Endothelial cell of umbilical vein (primary cell): ENCODE results near the gene VIM. TPM values are rescaled to one million over a fixed set of nuclear protein-coding genes. Genes with fewer than 3 reads are reported as not detected.

Source experiments
- BruUV-seq: library from RNA; stranded (reverse); fragments of 400-500 nt; replicated peaks from 2 replicates; lab custom pipeline; 2021; lab: Mats Ljungman, UMichigan
- CTCF ChIA-PET: fragments of 300-600, 350-600 bp; sonication (Branson Sonifier 250); formaldehyde crosslinking; loops from one replicate; lab custom pipeline; 2021; ENCODE audit warnings: antibody characterized with exemption, inconsistent platforms; lab: Charles Lee
- POLR2A ChIA-PET: fragments of 300-600, 350-600 bp; sonication (Branson Sonifier 250); formaldehyde crosslinking; loops from one replicate; lab custom pipeline; 2021; ENCODE audit warnings: antibody characterized with exemption, inconsistent platforms; lab: Charles Lee
- DNase-seq: peaks from one replicate; pipeline ENCODE4 v3.0.0-alpha.2; 2011; ENCODE audit warnings: low read depth, low spot score
- FAIRE-seq: peaks from 2 replicates; lab custom pipeline; 2011; peaks lifted over from hg19 to GRCh38; lab: Jason Lieb, UNC
- H2AFZ ChIP-seq: 2 replicates; pipeline ENCODE4 v1.6.0; 2012; ENCODE audit warnings: low read depth, low read length, control low read depth, inconsistent platforms
- H3K27ac ChIP-seq: 2 replicates; pipeline ENCODE4 v1.5.1; 2011; ENCODE audit warnings: low read depth, mild to moderate bottlenecking, control low read depth, low read length, moderate library complexity; ENCODE audit not compliant: insufficient read depth
- H3K27me3 ChIP-seq, 2 experiments: 2 replicates each; pipeline versions ENCODE4 v1.6.0 to v1.6.1; 2011; ENCODE audit warnings: low read length in 2 of 2, mixed read lengths in 1 of 2; ENCODE audit not compliant: control insufficient read depth in 2 of 2, insufficient read depth in 2 of 2
- H3K36me3 ChIP-seq, 2 experiments: 2 replicates in 1 of 2; 3 replicates in 1 of 2; pipeline ENCODE4 v1.5.1; 2011; ENCODE audit warnings: low read length in 2 of 2, mild to moderate bottlenecking in 1 of 2, moderate library complexity in 1 of 2; ENCODE audit not compliant: control insufficient read depth in 2 of 2, insufficient read depth in 2 of 2; ENCODE audit errors: extremely low read depth in 1 of 2
- H3K4me1 ChIP-seq: 3 replicates; pipeline ENCODE4 v1.5.1; 2011; ENCODE audit warnings: mild to moderate bottlenecking, low read length; ENCODE audit not compliant: control insufficient read depth, insufficient read depth; ENCODE audit errors: extremely low read depth
- H3K4me2 ChIP-seq: 2 replicates; pipeline ENCODE4 v1.6.1; 2011; ENCODE audit warnings: low read length, control low read depth, mixed read lengths; ENCODE audit not compliant: insufficient read depth
- H3K4me3 ChIP-seq, 3 experiments: fragments of 200-600 bp in 1 of 3; sonication (generic), shearing (Covaris generic) in 1 of 3; replicated peaks in 1 of 3; 2 replicates each; pipeline ENCODE4 v1.5.1; 2011 to 2016; ENCODE audit warnings: control low read depth in 3 of 3, low read length in 3 of 3, mild to moderate bottlenecking in 2 of 3, inconsistent platforms in 1 of 3, low read depth in 1 of 3, moderate library complexity in 1 of 3; ENCODE audit not compliant: insufficient read depth in 1 of 3
- H3K79me2 ChIP-seq: 2 replicates; pipeline ENCODE4 v1.6.0; 2012; ENCODE audit warnings: low read length, inconsistent platforms; ENCODE audit not compliant: control insufficient read depth, insufficient read depth
- H3K9ac ChIP-seq: replicated peaks from 2 replicates; pipeline ENCODE3; 2011; ENCODE audit warnings: low read length, control low read depth; ENCODE audit not compliant: insufficient read depth; ENCODE audit errors: extremely low read depth
- H3K9me1 ChIP-seq: replicated peaks from 3 replicates; pipeline ENCODE4 v1.6.0; 2011; ENCODE audit warnings: mild to moderate bottlenecking, low read length; ENCODE audit not compliant: control insufficient read depth, insufficient read depth; ENCODE audit errors: extremely low read depth
- H3K9me3 ChIP-seq: replicated peaks from 2 replicates; pipeline ENCODE4 v1.5.1; 2012; ENCODE audit warnings: low read length, inconsistent platforms; ENCODE audit not compliant: control insufficient read depth, insufficient read depth
- H4K20me1 ChIP-seq: replicated peaks from 2 replicates; pipeline ENCODE3; 2011; ENCODE audit warnings: mild to moderate bottlenecking, low read length; ENCODE audit not compliant: control insufficient read depth, insufficient read depth; ENCODE audit errors: extremely low read depth
- CTCF ChIP-seq, 2 donors: IDR thresholded peaks; 1 replicate in 1 of 2; 2 replicates in 1 of 2; pipeline ENCODE4 v1.5.1; 2011; ENCODE audit warnings: low read length in 2 of 2, mild to moderate bottlenecking in 2 of 2, moderate library complexity in 2 of 2, control low read depth in 1 of 2, inconsistent platforms in 1 of 2, low read depth in 1 of 2; ENCODE audit not compliant: insufficient read depth in 1 of 2; ENCODE audit errors: extremely low read depth in 1 of 2
- GATA2 ChIP-seq: IDR thresholded peaks from 2 replicates; pipeline ENCODE4 v1.7.0; 2011; ENCODE audit warnings: low read depth, mild to moderate bottlenecking, moderate library complexity, mixed read lengths, low read length; ENCODE audit not compliant: insufficient read length, insufficient read depth
- MAX ChIP-seq: IDR thresholded peaks from 2 replicates; pipeline ENCODE4 v1.6.1; 2011; ENCODE audit not compliant: insufficient read depth, insufficient read length
- POLR2A ChIP-seq: IDR thresholded peaks from 2 replicates; pipeline ENCODE4 v1.6.1; 2012; ENCODE audit warnings: low read depth, mild to moderate bottlenecking, control low read depth, low read length
- POLR2AphosphoS5 ChIP-seq: IDR thresholded peaks from 2 replicates; pipeline ENCODE4 v1.6.1; 2012; ENCODE audit warnings: low read depth, mild to moderate bottlenecking, control low read depth, low read length, moderate library complexity; ENCODE audit not compliant: insufficient read depth
- dilution Hi-C: fragments of 300-500 bp; cut with MboI; formaldehyde crosslinking; loops from one replicate; pipeline ENCODE4 v1.15.0; 2019; ENCODE audit warnings: low sequenced_read_pairs; ENCODE audit not compliant: extremely low pct_ligation_motif_present
- intact Hi-C: fragments of 100-400 bp; cut with micrococcal nuclease; formaldehyde crosslinking; loops from one replicate; pipeline ENCODE4 v1.10.0; 2022
- polyA plus RNA-seq, 4 experiments: library from polyadenylated mRNA; depleted of rRNA in 3 of 4; stranded (reverse) in 3 of 4; unstranded in 1 of 4; fragments of >200 nt; gene quantifications; 2 replicates each; pipeline versions ENCODE4 v1.2.1 to v1.2.3, GENCODE V29; 2011 to 2012; ENCODE audit warnings: missing spikeins in 1 of 4
- total RNA-seq: library from RNA; stranded (reverse); gene quantifications from 2 replicates; pipeline ENCODE4 v1.2.3, GENCODE V29; 2021

VIM gene
- total and polyA plus RNA-seq, 2 donors (not counting 3 experiments of a cell fraction or from before 2014, with no cell fraction given) = 5,699 to 5,781 TPM

GRCh38 chr10:17199351-17199804, 28.7 kb upstream of the VIM start:
- intact Hi-C loops = loop anchor here (1.0 kb wide), 1 partner anchor 231 kb away; no protein-coding TSS in a partner anchor
- H3K9ac ChIP-seq = peak overlapping the region; percentile 100
- POLR2A ChIA-PET = interaction anchor here (0.6 to 3.2 kb wide), 2 partner anchors 21 to 30 kb away, joined by 3 to 33 read pairs; no protein-coding TSS in a partner anchor
- H3K36me3 ChIP-seq = no peaks in the 10 kb centered on the region
- TF ChIP-seq POLR2A = peak; percentile 60
- TF ChIP-seq POLR2AphosphoS5 = no peak
- TF ChIP-seq CTCF (IDR thresholded peaks at IDR 0.05; ENCODE audit: extremely low read depth in 1 of 2, insufficient read depth in 1 of 2, low read depth in 1 of 2, low read length in 2 of 2) = no peak
- peak; percentile 60 for TF ChIP-seq GATA2
- no peak for TF ChIP-seq MAX
- peak; percentile 67 for FAIRE-seq
- H2AFZ ChIP-seq = peak overlapping the region; percentile 88
- H3K9me1 ChIP-seq = no peaks in the 10 kb centered on the region
- peak overlapping the region; percentile 100 for H3K4me2 ChIP-seq
- H3K27me3 ChIP-seq = no peaks in the 10 kb centered on the region
- dilution Hi-C loops = no loop called here
- H3K79me2 ChIP-seq = peaks cover 16% of the 10 kb centered on the region
- BruUV-seq = no TSS peak
- H3K9me3 ChIP-seq = no peaks in the 10 kb centered on the region
- peaks cover 28% of the 10 kb centered on the region for H3K4me1 ChIP-seq
- H3K27ac ChIP-seq = peak overlapping the region; percentile 100
- peak overlapping the region in 1 of 3 experiments; percentile 95 for H3K4me3 ChIP-seq
- peak; percentile 64 for DNase-seq
- no peaks in the 10 kb centered on the region for H4K20me1 ChIP-seq
- CTCF ChIA-PET = interaction anchor here (0.6 to 4.1 kb wide), 4 partner anchors 12 to 308 kb away, joined by 3 to 46 read pairs (median 6); partner anchors contain the start of gene VIM
